Placental pericyte (primary cell): Measurements from ENCODE around the gene IRX2. TPM values are rescaled to one million over a fixed set of nuclear protein-coding genes. Genes with fewer than 3 reads are reported as not detected.

Source experiments
- total RNA-seq: library from RNA; depleted of rRNA; stranded (reverse); fragments of >200 nt; gene quantifications from 2 replicates; pipeline ENCODE4 v1.2.3, GENCODE V29; 2012

Gene IRX2
- total RNA-seq: 1.0 TPM in 1 of 2 replicates, not detected in the other

GRCh38 chr5:2751592-2752021 is at the start of gene IRX2:
Gene IRX2, minus strand, starts transcription at chr5:2751677. Its CDS starts 264 bp downstream, at chr5:2751413.

